CD4-positive, alpha-beta T cell treated with Interleukin-17A for 1 hour (primary cell): ENCODE measurements around the gene VIPR1.
A peak's percentile ranks its signal among the peaks of the same experiment; 100 is the strongest.

Experiments
- DNase-seq: peaks from one replicate; pipeline ENCODE4 v3.0.0-alpha.2; 2020

The VIPR1 gene

GRCh38 chr3:42511736-42512135 lies 9.3 kb downstream of the VIPR1 start:
- DNase-seq = no peak

GRCh38 chr3:42513121-42513520 lies 10.7 kb downstream of the VIPR1 start:
- DNase-seq = no peak

- no peak for DNase-seq
Observed at GRCh38 chr3:42513521-42513920, 11.1 kb downstream of the VIPR1 start.

- no peak for DNase-seq
Observed at GRCh38 chr3:42514876-42515275, 12.4 kb downstream of the VIPR1 start.

- no peak for DNase-seq
Observed at GRCh38 chr3:42515391-42515916, 13.0 kb downstream of the VIPR1 start.

- DNase-seq = no peak
Observed at GRCh38 chr3:42515976-42516375, 13.5 kb downstream of the VIPR1 start.

GRCh38 chr3:42516443-42516842 lies 14.0 kb downstream of the VIPR1 start:
- no peak for DNase-seq

- DNase-seq = no peak
Observed at GRCh38 chr3:42517117-42517516, 14.7 kb downstream of the VIPR1 start.

GRCh38 chr3:42518800-42519567 lies 16.5 kb downstream of the VIPR1 start:
- DNase-seq = peak; percentile 72

GRCh38 chr3:42519568-42519962 lies 17.1 kb downstream of the VIPR1 start:
- DNase-seq = no peak

GRCh38 chr3:42520336-42520735 lies 17.9 kb downstream of the VIPR1 start:
- DNase-seq = no peak

GRCh38 chr3:42520906-42521305 lies 18.5 kb downstream of the VIPR1 start:
- no peak for DNase-seq

GRCh38 chr3:42524751-42525150 lies 22.3 kb downstream of the VIPR1 start:
- DNase-seq = no peak

- no peak for DNase-seq
Observed at GRCh38 chr3:42525212-42525611, 22.8 kb downstream of the VIPR1 start.

- DNase-seq = no peak
Observed at GRCh38 chr3:42525736-42526345, 23.4 kb downstream of the VIPR1 start.

GRCh38 chr3:42526616-42527367 lies 24.3 kb downstream of the VIPR1 start:
- DNase-seq = peak; percentile 56

GRCh38 chr3:42527368-42527917 lies 25.0 kb downstream of the VIPR1 start:
- DNase-seq = no peak

- DNase-seq = peak; percentile 52
Observed at GRCh38 chr3:42529468-42529867, 27.0 kb downstream of the VIPR1 start.

- DNase-seq = no peak
Observed at GRCh38 chr3:42530073-42530472, 27.6 kb downstream of the VIPR1 start.

- no peak for DNase-seq
Observed at GRCh38 chr3:42531470-42531869, 29.0 kb downstream of the VIPR1 start.

- no peak for DNase-seq
Observed at GRCh38 chr3:42532229-42532628, 29.8 kb downstream of the VIPR1 start.

GRCh38 chr3:42533161-42533897 lies 30.9 kb downstream of the VIPR1 start:
- DNase-seq = no peak
